Tibial nerve (tissue), 3 donors: Measurements from ENCODE around the gene GABRG3.

Experiments used
- POLR2A ChIP-seq, 2 donors: fragments of 450-650 bp; IDR thresholded peaks; one replicate each; pipeline ENCODE4 v1.6.1; 2017; ENCODE audit warnings: antibody characterized with exemption in 2 of 2, mild to moderate bottlenecking in 2 of 2, moderate library complexity in 2 of 2
- TF ChIP-seq, protein P1 (sequence below), 5 experiments: fragments of 200-600 bp in 3 of 5; fragments of 450-650 bp in 2 of 5; sonication (generic) in 3 of 5; IDR thresholded peaks; one replicate each; pipeline ENCODE4 v1.5.1; 2016 to 2019; ENCODE audit warnings: antibody characterized with exemption in 5 of 5, mild to moderate bottlenecking in 3 of 5, moderate library complexity in 2 of 5

DNA sequence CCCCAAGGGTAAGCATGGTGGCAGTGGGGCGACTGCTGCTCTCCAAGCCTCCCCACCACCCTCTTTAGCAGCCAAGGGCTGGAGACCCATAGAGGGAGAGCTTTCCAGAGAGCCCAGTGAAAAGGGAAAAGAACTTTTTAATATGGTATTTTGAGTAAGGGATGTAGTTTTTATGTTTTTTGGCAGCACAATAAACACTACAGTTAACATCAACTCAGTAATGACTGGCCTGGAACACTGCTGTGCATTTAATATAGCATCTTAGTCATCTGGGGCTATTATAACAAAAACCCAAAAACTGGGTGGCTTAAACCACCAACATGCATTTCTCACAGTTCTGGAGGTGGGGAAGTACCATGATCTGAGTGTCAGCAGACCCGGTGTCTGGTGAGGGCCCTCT is 495.8 kb downstream of the GABRG3 start:
- TF ChIP-seq, protein P1, sequence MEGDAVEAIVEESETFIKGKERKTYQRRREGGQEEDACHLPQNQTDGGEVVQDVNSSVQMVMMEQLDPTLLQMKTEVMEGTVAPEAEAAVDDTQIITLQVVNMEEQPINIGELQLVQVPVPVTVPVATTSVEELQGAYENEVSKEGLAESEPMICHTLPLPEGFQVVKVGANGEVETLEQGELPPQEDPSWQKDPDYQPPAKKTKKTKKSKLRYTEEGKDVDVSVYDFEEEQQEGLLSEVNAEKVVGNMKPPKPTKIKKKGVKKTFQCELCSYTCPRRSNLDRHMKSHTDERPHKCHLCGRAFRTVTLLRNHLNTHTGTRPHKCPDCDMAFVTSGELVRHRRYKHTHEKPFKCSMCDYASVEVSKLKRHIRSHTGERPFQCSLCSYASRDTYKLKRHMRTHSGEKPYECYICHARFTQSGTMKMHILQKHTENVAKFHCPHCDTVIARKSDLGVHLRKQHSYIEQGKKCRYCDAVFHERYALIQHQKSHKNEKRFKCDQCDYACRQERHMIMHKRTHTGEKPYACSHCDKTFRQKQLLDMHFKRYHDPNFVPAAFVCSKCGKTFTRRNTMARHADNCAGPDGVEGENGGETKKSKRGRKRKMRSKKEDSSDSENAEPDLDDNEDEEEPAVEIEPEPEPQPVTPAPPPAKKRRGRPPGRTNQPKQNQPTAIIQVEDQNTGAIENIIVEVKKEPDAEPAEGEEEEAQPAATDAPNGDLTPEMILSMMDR (IDR thresholded peaks at IDR 0.05) = no peak
- TF ChIP-seq POLR2A (IDR thresholded peaks at IDR 0.05) = no peak
